ENCODE measurements around the gene EML3.
A peak's percentile ranks its signal among the peaks of the same experiment; 100 is the strongest.
"Not testable (repeated sequence)": the region's sequence is repeated elsewhere in the genome, so short reads cannot be mapped to it uniquely, and the experiment has no call there.

The EML3 gene

GRCh38 chr11:62612366-62613290 lies at the start of gene EML3, which contains the start of gene ROM1:
Gene EML3, minus strand, starts transcription at chr11:62612775. Its CDS starts 318 bp downstream, at chr11:62612457.
Gene ROM1, plus strand, starts transcription at chr11:62613257. Its CDS starts 25 bp downstream, at chr11:62613282.
- no peak for DNase-seq

GRCh38 chr11:62656796-62657429 lies 44.3 kb upstream of the EML3 start:
- DNase-seq, result no peak

- no peak for DNase-seq
Observed at GRCh38 chr11:62654297-62654696, 41.7 kb upstream of the EML3 start.

- DNase-seq, result no peak
Observed at GRCh38 chr11:62652161-62653006, 39.8 kb upstream of the EML3 start.

- DNase-seq, result not testable (repeated sequence)
Observed at GRCh38 chr11:62650283-62650682, 37.7 kb upstream of the EML3 start.

GRCh38 chr11:62649486-62649885 lies 36.9 kb upstream of the EML3 start:
- DNase-seq, result no peak

GRCh38 chr11:62648967-62649364 lies 36.4 kb upstream of the EML3 start:
- no peak for DNase-seq

- no peak for DNase-seq
Observed at GRCh38 chr11:62648185-62648966, 35.8 kb upstream of the EML3 start.

GRCh38 chr11:62647609-62648005 lies 35.0 kb upstream of the EML3 start:
- DNase-seq, result no peak

- DNase-seq, result no peak
Observed at GRCh38 chr11:62646825-62647608, 34.4 kb upstream of the EML3 start.

GRCh38 chr11:62645946-62646824 lies 33.6 kb upstream of the EML3 start, which contains the start of gene GANAB:
Gene GANAB, minus strand, starts transcription at chr11:62646613. Its CDS starts 14 bp downstream, at chr11:62646599.
- DNase-seq, result no peak

GRCh38 chr11:62645671-62645945 lies 33.0 kb upstream of the EML3 start:
- no peak for DNase-seq

- DNase-seq, result no peak
Observed at GRCh38 chr11:62644220-62644619, 31.6 kb upstream of the EML3 start.

- DNase-seq, result no peak
Observed at GRCh38 chr11:62632492-62632891, 19.9 kb upstream of the EML3 start.

- no peak for DNase-seq
Observed at GRCh38 chr11:62627713-62628112, 15.1 kb upstream of the EML3 start.

GRCh38 chr11:62622476-62623089 lies 10.0 kb upstream of the EML3 start:
- DNase-seq, result no peak

GRCh38 chr11:62621567-62622470 lies 9.2 kb upstream of the EML3 start, which contains the start of gene B3GAT3:
Gene B3GAT3, minus strand, starts transcription at chr11:62621986. Its CDS starts 39 bp downstream, at chr11:62621947.
- DNase-seq, result peak; percentile 86

- no peak for DNase-seq
Observed at GRCh38 chr11:62621027-62621566, 8.5 kb upstream of the EML3 start.
